ENCODE results near the gene C11orf16.

DNA sequence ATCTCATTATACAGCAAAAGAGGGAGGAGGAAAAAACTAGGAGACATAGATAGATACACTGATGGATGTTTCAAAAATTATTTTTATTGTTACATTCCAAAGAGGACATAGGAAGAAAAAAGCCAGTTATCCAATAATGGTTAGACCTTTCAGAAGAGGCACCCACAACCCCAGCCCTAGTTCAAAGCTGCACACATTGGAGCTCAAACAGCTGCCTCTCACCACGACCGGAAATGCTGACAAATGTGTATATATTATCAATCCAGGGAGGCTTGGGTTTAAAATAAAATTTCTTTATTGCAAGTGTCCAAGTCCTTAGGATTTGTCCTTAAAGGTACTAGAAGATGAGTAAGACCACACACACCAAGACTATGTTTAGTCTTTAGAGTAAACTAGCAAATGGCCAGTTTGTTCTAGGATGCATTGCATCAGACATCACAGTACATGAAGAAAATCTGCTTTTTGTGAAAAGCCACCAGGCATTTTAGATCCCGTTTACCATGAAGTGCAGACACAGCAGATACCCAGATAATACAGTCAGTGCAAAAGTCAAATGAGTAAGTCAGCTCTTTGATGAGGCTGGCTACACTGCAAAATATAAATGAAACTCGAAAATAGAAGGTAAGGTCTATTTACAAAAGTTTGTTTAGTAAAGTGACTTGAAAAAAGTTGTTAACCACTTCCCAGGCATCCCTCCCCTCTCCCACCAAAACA, 14.6 kb upstream of the C11orf16 start:
- TF ChIP-seq, protein P1, sequence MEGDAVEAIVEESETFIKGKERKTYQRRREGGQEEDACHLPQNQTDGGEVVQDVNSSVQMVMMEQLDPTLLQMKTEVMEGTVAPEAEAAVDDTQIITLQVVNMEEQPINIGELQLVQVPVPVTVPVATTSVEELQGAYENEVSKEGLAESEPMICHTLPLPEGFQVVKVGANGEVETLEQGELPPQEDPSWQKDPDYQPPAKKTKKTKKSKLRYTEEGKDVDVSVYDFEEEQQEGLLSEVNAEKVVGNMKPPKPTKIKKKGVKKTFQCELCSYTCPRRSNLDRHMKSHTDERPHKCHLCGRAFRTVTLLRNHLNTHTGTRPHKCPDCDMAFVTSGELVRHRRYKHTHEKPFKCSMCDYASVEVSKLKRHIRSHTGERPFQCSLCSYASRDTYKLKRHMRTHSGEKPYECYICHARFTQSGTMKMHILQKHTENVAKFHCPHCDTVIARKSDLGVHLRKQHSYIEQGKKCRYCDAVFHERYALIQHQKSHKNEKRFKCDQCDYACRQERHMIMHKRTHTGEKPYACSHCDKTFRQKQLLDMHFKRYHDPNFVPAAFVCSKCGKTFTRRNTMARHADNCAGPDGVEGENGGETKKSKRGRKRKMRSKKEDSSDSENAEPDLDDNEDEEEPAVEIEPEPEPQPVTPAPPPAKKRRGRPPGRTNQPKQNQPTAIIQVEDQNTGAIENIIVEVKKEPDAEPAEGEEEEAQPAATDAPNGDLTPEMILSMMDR (IDR thresholded peaks at IDR 0.05 in 2 of 3, conservative IDR thresholded peaks at IDR 0.05 in 1 of 3; ENCODE audit: borderline replicate concordance in 1 of 3, insufficient read depth in 1 of 3, low read depth in 2 of 3, low read length in 2 of 3) = no peak
- TF ChIP-seq EGR1 (IDR thresholded peaks at IDR 0.05; ENCODE audit: low read depth) (no peak), POLR2A (IDR thresholded peaks at IDR 0.05; ENCODE audit: borderline replicate concordance, extremely low read depth, insufficient read depth, insufficient read length) (no peak), ZFX (IDR thresholded peaks at IDR 0.05) (no peak), POLR2AphosphoS5 (IDR thresholded peaks at IDR 0.05; ENCODE audit: low read depth, low read length) (no peak), TCF7L2 (IDR thresholded peaks at IDR 0.05; ENCODE audit: borderline replicate concordance, extremely low read depth, insufficient read depth, insufficient read length) (no peak), SRF (IDR thresholded peaks at IDR 0.05; ENCODE audit: low read depth) (no peak), CEBPB (IDR thresholded peaks at IDR 0.05; ENCODE audit: low read depth) (no peak), SP1 (IDR thresholded peaks at IDR 0.05; ENCODE audit: low read depth) (no peak), SIN3A (IDR thresholded peaks at IDR 0.05; ENCODE audit: low read depth) (no peak)
- TF ChIP-seq, protein P2, sequence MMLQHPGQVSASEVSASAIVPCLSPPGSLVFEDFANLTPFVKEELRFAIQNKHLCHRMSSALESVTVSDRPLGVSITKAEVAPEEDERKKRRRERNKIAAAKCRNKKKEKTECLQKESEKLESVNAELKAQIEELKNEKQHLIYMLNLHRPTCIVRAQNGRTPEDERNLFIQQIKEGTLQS (IDR thresholded peaks at IDR 0.05) = no peak
- TF ChIP-seq, protein P3, sequence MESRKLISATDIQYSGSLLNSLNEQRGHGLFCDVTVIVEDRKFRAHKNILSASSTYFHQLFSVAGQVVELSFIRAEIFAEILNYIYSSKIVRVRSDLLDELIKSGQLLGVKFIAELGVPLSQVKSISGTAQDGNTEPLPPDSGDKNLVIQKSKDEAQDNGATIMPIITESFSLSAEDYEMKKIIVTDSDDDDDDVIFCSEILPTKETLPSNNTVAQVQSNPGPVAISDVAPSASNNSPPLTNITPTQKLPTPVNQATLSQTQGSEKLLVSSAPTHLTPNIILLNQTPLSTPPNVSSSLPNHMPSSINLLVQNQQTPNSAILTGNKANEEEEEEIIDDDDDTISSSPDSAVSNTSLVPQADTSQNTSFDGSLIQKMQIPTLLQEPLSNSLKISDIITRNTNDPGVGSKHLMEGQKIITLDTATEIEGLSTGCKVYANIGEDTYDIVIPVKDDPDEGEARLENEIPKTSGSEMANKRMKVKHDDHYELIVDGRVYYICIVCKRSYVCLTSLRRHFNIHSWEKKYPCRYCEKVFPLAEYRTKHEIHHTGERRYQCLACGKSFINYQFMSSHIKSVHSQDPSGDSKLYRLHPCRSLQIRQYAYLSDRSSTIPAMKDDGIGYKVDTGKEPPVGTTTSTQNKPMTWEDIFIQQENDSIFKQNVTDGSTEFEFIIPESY (IDR thresholded peaks at IDR 0.05; ENCODE audit: extremely low read depth, insufficient replicate concordance, low read length) = no peak
